Measurements from ENCODE around the gene LILRA6.
"Not testable (repeated sequence)": the region's sequence is repeated elsewhere in the genome, so short reads cannot be mapped to it uniquely, and the experiment has no call there.

Gene LILRA6

DNA sequence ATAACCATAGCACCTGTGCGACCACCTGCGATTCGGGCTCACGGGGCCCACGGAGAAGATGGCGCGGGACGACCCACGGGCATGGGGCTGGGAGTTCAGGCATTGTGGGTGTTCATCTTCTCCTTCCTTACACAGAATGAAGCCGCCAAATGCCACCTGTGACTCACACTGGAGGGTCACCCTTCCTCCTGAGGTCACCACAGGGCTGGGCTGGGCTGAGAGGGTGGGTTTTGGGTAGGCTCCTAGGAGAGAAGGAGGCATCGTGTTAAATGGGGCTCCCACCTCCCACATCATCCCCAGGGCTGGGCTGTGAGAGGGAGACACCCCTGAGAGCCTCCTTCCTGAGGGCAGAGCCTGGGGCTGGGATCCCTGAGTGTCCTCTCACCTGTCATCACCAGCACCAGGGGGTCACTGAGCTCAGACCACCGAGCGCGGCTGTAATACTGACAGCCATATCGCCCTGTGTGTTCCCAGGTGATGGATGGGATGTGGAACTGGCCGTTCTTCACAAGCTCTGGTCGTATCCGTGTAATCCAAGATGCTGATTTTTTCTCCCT lies 36.9 kb upstream of the LILRA6 start:
- no peak overlapping the region for H3K27ac Mint-ChIP-seq
- no peak overlapping the region for H3K4me3 Mint-ChIP-seq
- peaks cover 35% of the 10 kb centered on the region for H3K27me3 Mint-ChIP-seq (ENCODE audit: low read depth, poor library complexity)

DNA sequence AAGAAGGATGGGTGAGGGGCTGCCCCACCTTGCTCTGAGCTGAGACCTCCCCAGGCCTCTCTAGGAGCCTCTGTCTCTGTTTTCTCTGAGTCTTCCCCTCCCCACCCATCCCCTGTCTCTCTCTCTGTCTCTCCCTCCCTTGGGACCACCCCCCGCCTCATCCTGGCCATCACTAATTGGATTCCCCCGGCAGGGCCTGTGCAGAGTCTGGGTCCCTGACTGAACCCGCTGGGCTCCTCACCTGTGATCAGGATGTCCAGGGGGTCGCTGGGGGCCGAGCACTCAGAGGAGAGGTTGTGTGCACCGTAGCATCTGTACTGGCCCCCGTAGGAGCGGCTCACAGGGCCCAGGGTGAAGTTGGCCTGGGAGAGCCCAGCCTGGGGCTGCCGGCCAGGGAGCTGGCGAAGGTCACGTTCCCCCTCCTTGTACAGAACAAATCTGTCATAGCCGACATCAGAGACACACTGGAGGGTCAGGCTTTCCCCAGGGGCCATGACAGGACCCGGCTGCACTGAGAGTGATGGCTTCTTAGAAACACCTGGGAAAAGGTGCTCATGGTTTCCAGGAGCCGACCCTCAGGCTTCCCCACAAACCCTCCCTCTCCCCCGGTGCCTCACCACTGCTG lies 36.1 kb upstream of the LILRA6 start:
- DNase-seq; H3K4me1 Mint-ChIP-seq; H3K27ac Mint-ChIP-seq; H3K36me3 Mint-ChIP-seq (ENCODE audit: low read depth); H3K4me3 Mint-ChIP-seq: not testable (repeated sequence)
- H3K27me3 Mint-ChIP-seq (ENCODE audit: low read depth, poor library complexity) = peaks cover 34% of the 10 kb centered on the region
- H3K9me3 Mint-ChIP-seq = peaks cover 21% of the 10 kb centered on the region

More for the DNA sequence above, 36.9 kb upstream of the LILRA6 start:
- TF ChIP-seq, protein P1, sequence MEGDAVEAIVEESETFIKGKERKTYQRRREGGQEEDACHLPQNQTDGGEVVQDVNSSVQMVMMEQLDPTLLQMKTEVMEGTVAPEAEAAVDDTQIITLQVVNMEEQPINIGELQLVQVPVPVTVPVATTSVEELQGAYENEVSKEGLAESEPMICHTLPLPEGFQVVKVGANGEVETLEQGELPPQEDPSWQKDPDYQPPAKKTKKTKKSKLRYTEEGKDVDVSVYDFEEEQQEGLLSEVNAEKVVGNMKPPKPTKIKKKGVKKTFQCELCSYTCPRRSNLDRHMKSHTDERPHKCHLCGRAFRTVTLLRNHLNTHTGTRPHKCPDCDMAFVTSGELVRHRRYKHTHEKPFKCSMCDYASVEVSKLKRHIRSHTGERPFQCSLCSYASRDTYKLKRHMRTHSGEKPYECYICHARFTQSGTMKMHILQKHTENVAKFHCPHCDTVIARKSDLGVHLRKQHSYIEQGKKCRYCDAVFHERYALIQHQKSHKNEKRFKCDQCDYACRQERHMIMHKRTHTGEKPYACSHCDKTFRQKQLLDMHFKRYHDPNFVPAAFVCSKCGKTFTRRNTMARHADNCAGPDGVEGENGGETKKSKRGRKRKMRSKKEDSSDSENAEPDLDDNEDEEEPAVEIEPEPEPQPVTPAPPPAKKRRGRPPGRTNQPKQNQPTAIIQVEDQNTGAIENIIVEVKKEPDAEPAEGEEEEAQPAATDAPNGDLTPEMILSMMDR (IDR thresholded peaks at IDR 0.05) = no peak
- no peaks in the 10 kb centered on the region for H3K4me1 Mint-ChIP-seq
- no peak for DNase-seq
- peaks cover 21% of the 10 kb centered on the region for H3K9me3 Mint-ChIP-seq
- H3K36me3 Mint-ChIP-seq (ENCODE audit: low read depth) = no peaks in the 10 kb centered on the region

DNA sequence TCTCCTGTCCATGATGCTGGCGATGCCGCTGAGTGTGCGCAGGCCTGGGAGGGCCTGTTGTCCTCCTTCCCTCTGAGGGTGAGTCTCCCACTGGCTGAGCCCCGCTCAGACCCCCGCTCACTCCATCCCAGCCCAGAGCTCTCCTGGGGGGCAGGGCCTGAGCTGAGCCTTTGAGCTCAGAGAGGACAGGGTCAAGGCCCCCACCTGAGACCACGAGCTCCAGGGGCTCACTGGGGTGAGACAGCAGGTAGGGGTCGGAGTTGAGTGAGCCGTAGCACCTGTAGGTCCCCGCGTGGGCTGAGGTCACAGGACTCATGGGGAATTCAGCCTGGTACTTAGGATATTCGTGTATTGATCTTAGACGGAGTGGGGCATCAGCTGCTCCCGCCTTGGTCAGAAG lies 35.5 kb upstream of the LILRA6 start:
- Mint-ChIP-seq H3K27me3 (ENCODE audit: low read depth, poor library complexity) (peaks cover 34% of the 10 kb centered on the region), H3K9me3 (peaks cover 17% of the 10 kb centered on the region)
- DNase-seq; H3K27ac Mint-ChIP-seq; H3K36me3 Mint-ChIP-seq (ENCODE audit: low read depth); H3K4me1 Mint-ChIP-seq; H3K4me3 Mint-ChIP-seq: not testable (repeated sequence)

DNA sequence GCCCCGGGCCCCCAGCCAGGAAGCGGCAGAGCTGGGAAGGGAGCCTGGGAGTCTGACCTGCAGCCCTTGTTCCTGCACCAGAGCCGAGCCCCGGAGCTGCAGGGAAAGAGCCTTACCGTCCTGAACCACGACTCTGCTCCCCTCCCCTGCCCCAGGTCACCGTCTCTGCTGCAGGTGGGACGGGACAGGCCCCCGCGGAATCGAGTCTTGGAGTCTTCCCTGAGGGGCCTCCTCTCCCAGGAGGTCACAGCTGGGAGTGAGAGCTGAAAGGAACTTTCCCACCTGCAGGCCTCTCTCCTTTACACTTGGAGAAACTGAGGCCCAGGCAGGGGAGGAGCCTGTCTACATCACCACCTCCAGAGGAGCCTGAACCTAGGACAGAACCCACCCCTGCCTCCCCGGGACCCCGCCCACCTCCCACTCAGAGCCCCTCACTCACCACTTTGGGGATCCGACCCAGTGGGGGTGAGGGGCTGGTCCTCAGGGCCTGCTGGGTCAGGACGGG lies 34.6 kb upstream of the LILRA6 start:
- not testable (repeated sequence) for H3K4me1 Mint-ChIP-seq; DNase-seq; H3K36me3 Mint-ChIP-seq (ENCODE audit: low read depth); H3K27ac Mint-ChIP-seq; H3K4me3 Mint-ChIP-seq
- H3K27me3 Mint-ChIP-seq (ENCODE audit: low read depth, poor library complexity) = peaks cover 35% of the 10 kb centered on the region
- peaks cover 11% of the 10 kb centered on the region for H3K9me3 Mint-ChIP-seq

DNA sequence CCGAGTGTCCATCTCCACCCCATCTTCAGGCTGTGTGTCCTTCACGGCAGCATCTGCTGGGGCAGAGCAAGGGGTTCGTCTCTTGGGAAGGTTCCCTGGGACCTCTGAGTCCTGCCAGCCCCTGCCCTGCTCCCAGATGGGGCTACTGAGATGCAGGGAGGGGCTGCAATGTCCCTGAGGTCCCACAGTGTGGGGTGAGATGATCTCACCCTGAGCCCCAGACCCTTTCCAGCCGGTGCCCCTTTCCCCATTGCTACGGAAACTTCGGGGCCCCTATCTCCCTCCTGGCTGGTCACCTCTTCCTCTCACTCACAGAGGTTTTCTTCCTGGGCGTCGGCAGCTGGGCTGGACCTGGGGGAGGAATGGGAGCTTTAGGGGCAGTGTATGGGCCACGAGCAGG lies 33.4 kb upstream of the LILRA6 start:
- Mint-ChIP-seq H3K27ac (no peak overlapping the region), H3K4me3 (no peak overlapping the region), H3K4me1 (no peaks in the 10 kb centered on the region), H3K27me3 (ENCODE audit: low read depth, poor library complexity) (peaks cover 36% of the 10 kb centered on the region), H3K9me3 (peaks cover 4% of the 10 kb centered on the region), H3K36me3 (ENCODE audit: low read depth) (no peaks in the 10 kb centered on the region)
- no peak for DNase-seq
- TF ChIP-seq, protein P1 (IDR thresholded peaks at IDR 0.05) = no peak

DNA sequence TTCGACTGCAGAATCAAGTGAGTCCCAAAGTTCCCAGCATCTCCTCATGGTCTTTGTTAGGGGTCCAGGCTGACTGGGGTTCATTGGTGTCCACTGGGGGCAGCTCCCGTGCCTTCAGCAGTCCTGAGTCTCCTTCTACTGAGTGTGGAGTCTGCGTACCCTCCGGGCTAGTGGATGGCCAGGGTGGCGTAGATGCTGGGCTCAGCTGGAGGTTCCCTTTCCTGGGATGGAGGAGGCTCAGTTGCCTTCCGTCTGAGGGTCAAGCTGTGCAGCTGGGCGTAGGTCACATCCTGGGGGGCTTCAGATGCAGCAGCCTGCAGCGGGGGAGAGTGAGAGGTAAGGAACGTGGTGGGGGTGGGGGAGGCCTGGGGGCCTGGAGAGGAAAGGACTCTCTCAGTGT lies 31.9 kb upstream of the LILRA6 start:
- H3K9me3 Mint-ChIP-seq; DNase-seq; H3K36me3 Mint-ChIP-seq (ENCODE audit: low read depth); H3K27ac Mint-ChIP-seq; H3K4me3 Mint-ChIP-seq; H3K4me1 Mint-ChIP-seq: not testable (repeated sequence)
- peaks cover 23% of the 10 kb centered on the region for H3K27me3 Mint-ChIP-seq (ENCODE audit: low read depth, poor library complexity)

DNA sequence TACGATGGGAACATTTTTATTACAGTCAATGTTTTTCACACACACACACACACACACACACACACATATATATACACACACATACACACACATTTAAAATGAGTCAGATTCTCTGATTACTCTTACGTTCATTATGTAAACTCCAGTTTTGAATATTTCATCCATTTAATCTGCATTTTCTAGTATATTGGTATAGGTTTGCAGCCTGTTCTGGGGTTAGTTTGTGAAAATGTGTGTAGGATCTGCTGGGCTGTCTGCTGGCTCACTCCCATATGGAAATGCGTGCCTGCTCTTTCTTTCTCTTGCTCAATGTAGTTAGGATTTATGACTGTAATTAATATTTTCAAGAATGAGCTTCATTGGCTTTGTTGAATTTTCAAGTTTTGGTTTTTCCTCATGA lies 31.2 kb upstream of the LILRA6 start:
- Mint-ChIP-seq H3K9me3 (peaks cover 4% of the 10 kb centered on the region), H3K4me1 (no peaks in the 10 kb centered on the region), H3K27me3 (ENCODE audit: low read depth, poor library complexity) (peaks cover 23% of the 10 kb centered on the region), H3K4me3 (no peak overlapping the region), H3K36me3 (ENCODE audit: low read depth) (no peaks in the 10 kb centered on the region), H3K27ac (no peak overlapping the region)
- TF ChIP-seq, protein P1 (IDR thresholded peaks at IDR 0.05) = no peak
- DNase-seq = no peak

DNA sequence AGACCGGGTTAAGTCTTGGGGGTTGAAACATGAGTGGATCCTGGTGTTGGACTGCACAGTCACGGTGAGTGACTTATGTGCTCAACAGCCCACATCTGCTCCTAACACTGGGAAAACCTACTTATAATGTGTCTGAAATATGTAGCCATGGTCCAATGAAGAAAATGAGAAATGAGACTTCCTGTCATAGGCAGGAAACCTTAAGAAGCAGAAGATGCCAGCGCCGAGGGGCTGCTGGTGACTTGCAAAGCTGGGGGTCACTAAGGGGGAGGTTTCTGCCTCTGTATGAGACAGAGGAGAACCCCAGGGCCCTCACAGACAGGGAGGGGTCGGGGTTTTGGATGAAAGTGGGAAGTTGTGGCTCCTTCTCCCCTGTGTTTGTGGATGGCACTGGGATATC lies 29.6 kb upstream of the LILRA6 start:
- not testable (repeated sequence) for H3K4me1 Mint-ChIP-seq; H3K27ac Mint-ChIP-seq; H3K36me3 Mint-ChIP-seq (ENCODE audit: low read depth); DNase-seq; H3K9me3 Mint-ChIP-seq; H3K4me3 Mint-ChIP-seq
- H3K27me3 Mint-ChIP-seq (ENCODE audit: low read depth, poor library complexity) = peaks cover 38% of the 10 kb centered on the region

DNA sequence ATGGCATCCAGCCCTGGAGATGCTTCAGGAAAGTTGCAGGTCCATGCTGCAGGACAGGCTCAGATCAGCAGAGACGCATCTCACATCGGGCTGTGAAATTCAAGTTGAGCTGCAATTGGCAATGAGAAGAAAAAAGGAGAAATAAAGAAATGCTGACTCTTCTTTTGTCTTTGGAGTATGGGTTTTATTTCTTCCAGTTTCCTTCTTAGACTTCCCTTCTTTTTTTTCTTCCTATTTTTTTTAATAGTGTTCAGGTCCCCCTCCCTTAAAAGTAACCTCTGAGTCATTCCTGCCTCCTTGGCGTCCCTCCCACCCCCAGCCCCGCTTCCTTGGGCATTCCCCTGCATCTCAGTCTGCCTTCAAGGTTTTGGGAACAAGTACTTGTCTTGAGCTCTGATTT lies 29.0 kb upstream of the LILRA6 start:
- not testable (repeated sequence) for DNase-seq; H3K9me3 Mint-ChIP-seq; H3K27ac Mint-ChIP-seq; H3K4me1 Mint-ChIP-seq; H3K4me3 Mint-ChIP-seq; H3K36me3 Mint-ChIP-seq (ENCODE audit: low read depth)
- peaks cover 38% of the 10 kb centered on the region for H3K27me3 Mint-ChIP-seq (ENCODE audit: low read depth, poor library complexity)

Measured in nephron progenitor cell (in vitro differentiated cells).